Subcutaneous adipose tissue (tissue), 4 donors: ENCODE measurements around the gene ZBTB25. TPM values are rescaled to one million over a fixed set of nuclear protein-coding genes. Genes with fewer than 3 reads are reported as not detected.

Experiments
- total RNA-seq, 4 donors: library from RNA; depleted of rRNA; stranded (reverse); fragments of >200 nt; gene quantifications; one replicate each; pipeline ENCODE4 v1.1.0, GENCODE V29; 2016
- TF ChIP-seq, protein P1 (sequence below): fragments of 450-650 bp; IDR thresholded peaks from one replicate; pipeline ENCODE4 v1.5.1; 2016; ENCODE audit warnings: low read depth, mild to moderate bottlenecking, control low read depth, antibody characterized with exemption, moderate library complexity

The ZBTB25 gene
- total RNA-seq, 4 donors from 2014 or later = 11.2 to 13.3 (median 11.9) TPM

DNA sequence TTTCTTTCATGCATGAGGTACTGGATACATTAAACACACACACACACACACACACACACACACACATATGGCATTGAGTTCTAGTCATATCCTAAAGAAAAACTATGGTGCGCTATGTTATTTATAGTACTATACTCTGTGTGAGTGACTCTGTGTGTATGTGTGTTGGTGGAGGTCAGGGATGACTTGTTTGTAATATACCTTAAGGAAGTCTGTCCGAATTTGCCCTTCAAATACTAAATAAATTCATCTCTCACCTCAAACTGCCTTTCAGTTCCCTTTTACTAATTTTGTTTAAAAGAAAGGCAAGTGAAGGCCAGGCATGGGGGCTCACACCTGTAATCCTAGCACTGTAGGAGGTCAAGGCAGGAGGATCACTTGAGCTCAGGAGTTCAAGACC lies 40.4 kb downstream of the ZBTB25 start:
- TF ChIP-seq, protein P1, sequence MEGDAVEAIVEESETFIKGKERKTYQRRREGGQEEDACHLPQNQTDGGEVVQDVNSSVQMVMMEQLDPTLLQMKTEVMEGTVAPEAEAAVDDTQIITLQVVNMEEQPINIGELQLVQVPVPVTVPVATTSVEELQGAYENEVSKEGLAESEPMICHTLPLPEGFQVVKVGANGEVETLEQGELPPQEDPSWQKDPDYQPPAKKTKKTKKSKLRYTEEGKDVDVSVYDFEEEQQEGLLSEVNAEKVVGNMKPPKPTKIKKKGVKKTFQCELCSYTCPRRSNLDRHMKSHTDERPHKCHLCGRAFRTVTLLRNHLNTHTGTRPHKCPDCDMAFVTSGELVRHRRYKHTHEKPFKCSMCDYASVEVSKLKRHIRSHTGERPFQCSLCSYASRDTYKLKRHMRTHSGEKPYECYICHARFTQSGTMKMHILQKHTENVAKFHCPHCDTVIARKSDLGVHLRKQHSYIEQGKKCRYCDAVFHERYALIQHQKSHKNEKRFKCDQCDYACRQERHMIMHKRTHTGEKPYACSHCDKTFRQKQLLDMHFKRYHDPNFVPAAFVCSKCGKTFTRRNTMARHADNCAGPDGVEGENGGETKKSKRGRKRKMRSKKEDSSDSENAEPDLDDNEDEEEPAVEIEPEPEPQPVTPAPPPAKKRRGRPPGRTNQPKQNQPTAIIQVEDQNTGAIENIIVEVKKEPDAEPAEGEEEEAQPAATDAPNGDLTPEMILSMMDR = no peak

DNA sequence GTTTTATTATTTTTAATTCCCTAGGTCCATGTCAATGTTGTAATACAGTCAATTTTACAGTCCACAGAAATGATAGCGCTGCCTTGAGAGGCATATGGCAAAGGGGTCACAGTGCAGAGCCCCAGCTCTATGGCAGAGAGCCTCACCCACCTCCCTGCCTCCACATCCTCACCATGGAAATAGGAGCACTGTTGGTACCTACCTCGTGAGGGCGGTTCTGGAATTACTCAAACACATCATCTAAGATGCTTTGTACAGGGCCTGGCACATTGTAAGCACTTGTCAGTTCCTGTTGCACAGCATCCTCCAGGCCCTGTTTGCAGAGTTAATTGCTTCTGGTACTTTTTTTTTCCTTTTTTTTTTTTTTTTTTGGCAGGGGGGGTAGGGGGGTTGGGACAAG lies 42.4 kb downstream of the ZBTB25 start:
- TF ChIP-seq, protein P1 = no peak

DNA sequence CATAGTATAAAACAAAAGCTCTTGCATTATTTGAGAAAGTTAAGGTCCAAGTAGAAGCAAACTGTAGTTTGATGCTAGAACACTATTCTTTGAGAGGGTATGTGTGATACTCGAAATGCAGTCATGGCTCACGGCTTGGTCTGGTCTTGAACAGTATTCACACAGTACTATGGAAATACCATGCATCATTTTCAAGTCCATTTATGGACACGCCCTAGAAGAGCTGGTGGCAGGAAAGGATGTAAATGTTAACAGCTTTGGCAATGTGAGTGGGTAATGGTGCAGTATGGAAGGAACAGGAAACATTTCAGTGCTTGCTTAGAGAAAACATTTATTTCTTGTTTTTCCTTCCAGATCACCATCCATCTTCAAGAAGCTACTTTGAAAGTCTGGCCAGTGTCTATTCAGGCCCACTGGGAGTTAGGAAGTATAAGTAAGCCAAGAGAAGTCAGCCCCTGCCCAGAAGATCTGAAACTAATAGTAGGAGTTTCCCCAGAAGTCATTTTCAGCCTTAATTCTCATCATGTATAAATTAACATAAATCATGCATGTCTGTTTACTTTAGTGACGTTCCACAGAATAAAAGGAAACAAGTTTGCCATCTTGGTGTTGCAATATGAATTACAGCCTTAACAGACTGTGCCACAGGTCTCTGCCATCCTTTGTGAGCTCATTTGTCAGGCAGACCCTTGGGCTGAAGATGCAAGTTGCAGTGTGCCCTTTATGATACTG lies 44.1 kb downstream of the ZBTB25 start:
- TF ChIP-seq, protein P1 = no peak

DNA sequence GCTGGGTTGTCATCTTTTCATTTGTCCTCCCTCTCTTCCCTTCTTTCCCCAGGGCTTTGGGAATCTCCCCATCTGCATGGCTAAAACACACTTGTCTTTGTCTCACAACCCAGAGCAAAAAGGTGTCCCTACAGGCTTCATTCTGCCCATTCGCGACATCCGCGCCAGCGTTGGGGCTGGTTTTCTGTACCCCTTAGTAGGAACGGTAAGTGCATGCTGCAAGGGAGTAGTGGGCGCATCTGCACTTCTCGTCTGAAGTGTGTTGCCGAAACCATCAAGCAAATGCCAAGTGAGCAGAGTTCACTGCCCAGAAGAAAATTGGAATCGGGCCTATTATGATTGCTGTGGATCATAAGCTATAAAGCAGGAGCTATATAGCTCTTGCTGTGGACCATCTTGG lies 49.0 kb downstream of the ZBTB25 start:
- TF ChIP-seq, protein P1 = no peak

DNA sequence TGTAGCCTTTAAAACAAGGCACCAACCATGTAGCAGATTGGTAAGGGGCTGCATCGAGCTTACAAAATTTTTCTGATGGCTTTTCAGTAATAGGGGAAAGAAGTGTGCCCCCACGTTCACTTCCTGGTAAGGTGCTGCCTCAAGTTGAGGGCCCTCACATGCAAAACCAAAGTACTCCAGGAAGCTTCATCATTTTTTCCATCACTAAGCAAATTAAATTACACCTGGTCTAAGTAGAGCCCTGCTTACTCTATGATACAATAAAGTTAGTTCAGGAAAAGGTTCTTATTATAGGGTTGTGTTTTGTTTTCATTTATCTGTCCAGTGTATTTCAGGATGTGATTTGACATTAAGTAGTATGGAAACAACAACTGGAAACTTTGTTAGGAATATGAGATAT lies 53.4 kb downstream of the ZBTB25 start:
- TF ChIP-seq, protein P1 = no peak

DNA sequence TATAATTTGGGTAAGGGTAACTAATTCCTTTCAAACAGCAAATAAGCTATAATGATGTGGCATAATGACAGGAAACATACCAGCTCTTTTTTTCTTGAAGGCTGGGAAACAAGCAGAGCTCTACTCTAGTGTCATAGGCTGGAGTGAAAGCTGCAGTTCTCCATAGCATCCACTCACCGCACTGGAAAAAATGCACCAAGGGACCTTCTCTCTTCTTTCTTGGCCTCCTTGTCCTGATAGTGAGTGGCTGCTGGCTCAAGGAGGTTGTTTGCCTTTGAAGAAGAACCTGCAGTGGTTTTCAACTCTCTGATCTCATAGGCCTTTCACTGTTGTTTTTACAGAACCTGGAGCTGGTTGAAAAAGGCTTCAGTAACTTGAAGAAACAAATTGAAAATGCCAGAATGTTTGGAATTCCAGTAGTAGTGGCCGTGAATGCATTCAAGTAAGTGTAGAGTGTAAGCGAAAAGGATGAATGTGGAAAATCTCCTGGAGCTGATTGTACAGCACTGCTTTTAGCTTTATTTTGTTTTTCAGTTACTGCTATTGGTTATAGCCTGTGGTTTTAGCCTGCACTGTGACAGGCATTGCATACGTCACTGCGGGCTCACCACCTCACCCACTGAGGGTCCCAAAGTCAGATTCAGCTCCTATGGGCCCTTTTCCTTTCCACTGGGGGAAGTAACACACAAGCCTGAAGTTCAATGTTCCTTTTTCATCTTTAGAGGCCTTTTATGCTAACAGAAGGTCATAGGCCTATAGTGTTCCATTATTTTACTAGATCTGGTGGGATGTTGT lies 55.6 kb downstream of the ZBTB25 start:
- TF ChIP-seq, protein P1 = no peak
